GM20431 (cell line): Measurements from ENCODE around the gene BRSK2.
"Not testable (repeated sequence)": the region's sequence is repeated elsewhere in the genome, so short reads cannot be mapped to it uniquely, and the experiment has no call there.

Source experiments
- in situ Hi-C: fragments of 300-500 bp; cut with MseI, MboI; formaldehyde crosslinking; loops from one replicate; pipeline ENCODE4 v1.15.0; 2020; ENCODE audit warnings: low sequenced_read_pairs; ENCODE audit not compliant: unreplicated experiment

The BRSK2 gene

GRCh38 chr11:1405186-1406020 is 15.7 kb downstream of the BRSK2 start:
- in situ Hi-C loops = no loop called here

GRCh38 chr11:1406571-1407485 is 17.1 kb downstream of the BRSK2 start:
- in situ Hi-C loops = no loop called here

GRCh38 chr11:1407668-1408067 is 17.9 kb downstream of the BRSK2 start:
- in situ Hi-C loops = no loop called here

- in situ Hi-C loops = no loop called here
Observed at GRCh38 chr11:1408346-1408745, 18.6 kb downstream of the BRSK2 start.

GRCh38 chr11:1409108-1409851 is 19.5 kb downstream of the BRSK2 start:
- in situ Hi-C loops = no loop called here

GRCh38 chr11:1409852-1410125 is 20.1 kb downstream of the BRSK2 start:
- in situ Hi-C loops = not testable (repeated sequence)

GRCh38 chr11:1410366-1411291 is 20.9 kb downstream of the BRSK2 start:
- in situ Hi-C loops = no loop called here

- in situ Hi-C loops = no loop called here
Observed at GRCh38 chr11:1411301-1411700, 21.6 kb downstream of the BRSK2 start.

- in situ Hi-C loops = not testable (repeated sequence)
Observed at GRCh38 chr11:1411739-1412138, 22.0 kb downstream of the BRSK2 start.

GRCh38 chr11:1412377-1413095 is 22.8 kb downstream of the BRSK2 start:
- in situ Hi-C loops = no loop called here

GRCh38 chr11:1414650-1415049 is 24.9 kb downstream of the BRSK2 start:
- in situ Hi-C loops = no loop called here

GRCh38 chr11:1415631-1416030 is 25.9 kb downstream of the BRSK2 start:
- in situ Hi-C loops = no loop called here

GRCh38 chr11:1418192-1418795 is 28.6 kb downstream of the BRSK2 start:
- in situ Hi-C loops = not testable (repeated sequence)

- in situ Hi-C loops = no loop called here
Observed at GRCh38 chr11:1419811-1420210, 30.1 kb downstream of the BRSK2 start.

- in situ Hi-C loops = no loop called here
Observed at GRCh38 chr11:1421291-1421690, 31.6 kb downstream of the BRSK2 start.

- in situ Hi-C loops = no loop called here
Observed at GRCh38 chr11:1422481-1422880, 32.7 kb downstream of the BRSK2 start.

GRCh38 chr11:1422981-1423380 is 33.2 kb downstream of the BRSK2 start:
- in situ Hi-C loops = no loop called here

- in situ Hi-C loops = not testable (repeated sequence)
Observed at GRCh38 chr11:1423406-1423805, 33.7 kb downstream of the BRSK2 start.

GRCh38 chr11:1425006-1425405 is 35.3 kb downstream of the BRSK2 start:
- in situ Hi-C loops = no loop called here
